ENCODE data around the gene STX12.
A peak's percentile ranks its signal among the peaks of the same experiment; 100 is the strongest.
"Not testable (repeated sequence)": the region's sequence is repeated elsewhere in the genome, so short reads cannot be mapped to it uniquely, and the experiment has no call there.

Gene STX12

DNA sequence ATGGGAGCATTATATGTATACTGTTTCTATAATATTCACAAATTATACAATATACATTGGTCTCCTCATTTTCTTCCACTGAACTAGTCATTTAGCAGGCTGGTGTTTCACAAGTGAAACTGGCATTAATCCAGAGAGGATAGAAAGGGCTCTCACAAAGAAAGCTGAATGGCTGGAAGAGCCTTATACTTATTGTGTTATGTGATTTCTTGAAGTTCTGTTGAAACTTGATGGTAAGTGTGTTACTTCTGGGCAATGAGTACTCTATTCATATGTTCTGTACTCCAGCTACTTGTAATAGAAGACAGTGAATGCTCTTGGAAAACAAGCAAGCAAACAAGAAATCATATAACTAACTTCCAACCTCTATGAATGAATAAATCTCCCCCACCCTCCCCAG, 14.9 kb downstream of the STX12 start:
- H3K27ac Mint-ChIP-seq, result no peak overlapping the region

DNA sequence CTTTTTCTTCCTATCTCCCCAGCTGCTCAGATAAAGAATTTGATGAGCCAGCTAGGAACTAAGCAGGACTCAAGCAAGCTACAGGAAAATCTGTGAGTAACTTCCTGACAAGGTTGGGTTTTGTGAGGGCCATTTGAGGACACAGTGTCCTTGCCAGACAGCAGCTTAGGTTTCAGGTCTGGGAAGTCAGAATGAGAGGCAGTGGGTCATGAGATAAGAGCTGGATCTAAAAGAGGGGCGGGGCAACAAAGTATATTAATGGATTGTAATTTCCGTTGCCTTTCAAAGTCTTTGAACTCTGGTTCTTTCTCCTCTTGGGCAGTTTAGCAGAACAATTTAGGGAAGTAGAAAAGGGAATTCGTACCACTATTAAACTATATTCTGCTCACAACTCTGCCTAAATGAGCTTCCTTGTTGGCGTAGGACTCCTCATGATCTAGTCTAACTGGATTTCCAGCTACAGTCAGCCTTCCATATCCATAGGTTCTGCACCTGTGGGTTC, 16.6 kb downstream of the STX12 start:
- H3K27ac Mint-ChIP-seq, result no peak overlapping the region
- peaks cover 26% of the 10 kb centered on the region for H3K36me3 Mint-ChIP-seq
- no peaks in the 10 kb centered on the region for H3K4me1 Mint-ChIP-seq
- CTCF ChIA-PET, result no interaction called here
- no peak for DNase-seq
- no peaks in the 10 kb centered on the region for H3K27me3 Mint-ChIP-seq
- no peak overlapping the region for H3K4me3 Mint-ChIP-seq
- H3K9me3 Mint-ChIP-seq, result no peaks in the 10 kb centered on the region

More for the DNA sequence above, 14.9 kb downstream of the STX12 start:
- Mint-ChIP-seq H3K36me3 (peaks cover 13% of the 10 kb centered on the region), H3K4me3 (no peak overlapping the region), H3K9me3 (no peaks in the 10 kb centered on the region), H3K4me1 (peaks cover 2% of the 10 kb centered on the region), H3K27me3 (no peaks in the 10 kb centered on the region)
- no peak for DNase-seq
- CTCF ChIA-PET, result no interaction called here

DNA sequence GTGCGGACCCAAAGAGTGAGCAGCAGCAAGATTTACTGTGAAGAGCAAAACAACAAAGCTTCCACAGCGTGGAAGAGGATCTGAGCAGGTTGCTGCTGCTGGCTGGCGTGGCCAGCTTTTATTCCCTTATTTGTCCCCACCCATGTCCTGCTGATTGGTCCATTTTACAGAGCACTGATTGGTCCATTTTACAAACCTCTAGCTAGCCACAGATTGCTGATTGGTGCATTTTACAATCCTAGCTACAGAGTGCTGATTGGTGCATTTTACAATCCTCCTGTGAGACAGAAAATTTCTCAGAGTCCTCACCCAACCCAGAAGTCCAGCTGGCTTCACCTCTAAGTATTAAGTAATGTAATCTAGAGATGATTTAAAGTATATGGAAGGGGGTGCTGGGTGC, 17.3 kb downstream of the STX12 start:
- H3K36me3 Mint-ChIP-seq, result peaks cover 30% of the 10 kb centered on the region
- H3K4me3 Mint-ChIP-seq, H3K9me3 Mint-ChIP-seq, DNase-seq, CTCF ChIA-PET, H3K27ac Mint-ChIP-seq, H3K4me1 Mint-ChIP-seq, H3K27me3 Mint-ChIP-seq: not testable (repeated sequence)

DNA sequence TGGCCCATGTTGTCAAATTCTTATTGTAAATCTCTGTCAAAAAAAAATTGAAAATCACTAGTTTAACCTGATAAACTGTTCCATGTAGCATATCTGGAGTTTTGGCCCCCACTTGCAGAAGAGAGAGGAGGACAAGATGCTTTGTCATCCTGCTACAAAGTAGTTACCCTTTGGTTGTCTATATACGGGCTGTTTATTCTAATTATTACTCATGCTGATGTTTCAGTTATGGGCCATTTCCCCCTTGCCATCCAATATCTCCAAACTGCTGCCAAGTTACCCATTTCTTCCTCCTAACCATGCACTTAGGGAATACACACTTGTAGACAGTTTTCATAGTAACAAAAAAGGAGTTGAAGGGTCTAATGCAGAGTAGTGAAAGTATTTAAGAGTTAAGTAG, 22.6 kb downstream of the STX12 start:
- Mint-ChIP-seq H3K36me3 (peaks cover 46% of the 10 kb centered on the region), H3K4me3 (no peak overlapping the region), H3K9me3 (no peaks in the 10 kb centered on the region), H3K27ac (no peak overlapping the region), H3K27me3 (no peaks in the 10 kb centered on the region), H3K4me1 (no peaks in the 10 kb centered on the region)
- no peak for DNase-seq
- CTCF ChIA-PET, result no interaction called here

DNA sequence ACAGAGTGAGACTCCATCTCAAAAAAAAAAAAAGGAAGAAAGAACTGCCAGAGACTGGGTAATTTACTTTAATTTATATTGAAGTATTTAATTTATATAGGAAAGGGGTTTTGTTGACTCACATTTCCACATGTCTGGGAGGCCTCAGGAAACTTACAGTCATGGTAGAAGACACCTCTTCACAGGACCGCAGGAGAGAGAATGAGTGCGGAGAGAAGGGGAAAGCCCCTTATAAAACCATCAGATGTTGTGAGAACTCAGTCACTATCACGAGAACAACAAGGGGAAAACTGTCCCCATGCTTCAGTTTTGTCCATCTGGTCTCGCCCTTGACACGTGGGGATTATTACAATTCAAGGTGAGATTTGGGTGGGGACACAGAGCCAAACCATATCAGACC, 31.8 kb downstream of the STX12 start:
- no peaks in the 10 kb centered on the region for H3K27me3 Mint-ChIP-seq
- no peak overlapping the region for H3K27ac Mint-ChIP-seq
- no peak overlapping the region for H3K4me3 Mint-ChIP-seq
- H3K9me3 Mint-ChIP-seq, result no peaks in the 10 kb centered on the region
- no peak for DNase-seq
- H3K36me3 Mint-ChIP-seq, result peaks cover 42% of the 10 kb centered on the region
- no peaks in the 10 kb centered on the region for H3K4me1 Mint-ChIP-seq
- CTCF ChIA-PET, result no interaction called here

DNA sequence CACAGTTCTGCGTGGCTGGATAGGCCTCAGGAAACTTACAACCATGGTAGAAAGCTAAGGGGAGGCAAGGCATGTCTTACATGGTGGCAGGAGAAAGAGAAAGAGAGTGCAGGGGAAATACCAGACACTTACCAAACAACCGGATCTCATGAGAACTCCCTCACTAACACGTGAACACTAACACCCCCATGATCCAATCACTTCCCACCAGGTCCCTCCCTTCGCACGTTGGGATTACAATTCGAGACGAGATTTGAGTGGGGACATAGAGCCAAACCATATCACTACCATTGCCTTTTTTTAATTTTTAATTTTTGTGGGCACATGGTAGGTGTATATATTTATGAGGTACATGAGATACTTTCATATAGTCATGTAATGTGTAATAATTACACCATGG, 33.7 kb downstream of the STX12 start:
- Mint-ChIP-seq H3K4me3 (no peak overlapping the region), H3K36me3 (peaks cover 33% of the 10 kb centered on the region), H3K4me1 (no peaks in the 10 kb centered on the region), H3K27ac (no peak overlapping the region), H3K27me3 (no peaks in the 10 kb centered on the region), H3K9me3 (no peaks in the 10 kb centered on the region)
- DNase-seq, result no peak
- CTCF ChIA-PET, result no interaction called here

DNA sequence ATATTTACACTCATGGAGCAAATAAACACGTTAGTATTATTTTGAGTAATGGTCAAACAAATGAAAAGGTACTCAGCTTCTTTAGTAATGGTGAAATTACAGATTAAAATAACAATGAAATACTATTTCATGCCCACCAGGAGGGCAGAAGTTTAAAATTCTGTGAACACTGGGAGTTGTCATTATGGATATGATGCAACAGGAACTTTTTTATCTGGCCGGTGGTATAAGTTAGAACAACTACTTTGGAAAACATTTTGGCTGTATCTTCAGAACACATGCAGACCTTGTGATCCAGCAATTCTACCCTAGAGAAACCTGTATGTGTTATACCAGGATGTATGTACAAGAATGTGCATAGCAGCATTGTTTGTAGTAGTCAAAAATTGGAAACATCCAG, 34.4 kb downstream of the STX12 start:
- no peaks in the 10 kb centered on the region for H3K9me3 Mint-ChIP-seq
- H3K27ac Mint-ChIP-seq, result no peak overlapping the region
- no peaks in the 10 kb centered on the region for H3K27me3 Mint-ChIP-seq
- no peak overlapping the region for H3K4me3 Mint-ChIP-seq
- no peak for DNase-seq
- CTCF ChIA-PET, result no interaction called here
- no peaks in the 10 kb centered on the region for H3K4me1 Mint-ChIP-seq
- peaks cover 31% of the 10 kb centered on the region for H3K36me3 Mint-ChIP-seq

DNA sequence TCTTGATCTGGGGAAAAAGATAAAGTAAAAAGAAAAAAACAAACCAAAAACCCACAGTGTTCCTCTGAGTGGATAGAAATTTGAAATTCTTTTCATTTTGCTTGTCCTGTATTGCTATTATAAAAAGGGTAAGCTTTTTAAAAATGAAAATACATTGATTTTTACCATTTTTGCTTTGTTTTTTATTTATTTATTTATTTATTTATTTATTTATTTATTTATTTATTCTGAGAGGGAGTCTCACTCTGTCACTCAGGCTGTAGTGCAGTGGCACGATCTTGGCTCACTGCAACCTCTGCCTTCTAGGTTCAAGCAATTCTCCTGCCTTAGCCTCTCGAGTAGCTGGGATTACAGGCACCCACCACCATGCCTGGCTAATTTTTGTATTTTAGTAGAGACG, 35.1 kb downstream of the STX12 start:
- H3K27me3 Mint-ChIP-seq, DNase-seq, H3K4me3 Mint-ChIP-seq, CTCF ChIA-PET, H3K9me3 Mint-ChIP-seq, H3K27ac Mint-ChIP-seq, H3K4me1 Mint-ChIP-seq: not testable (repeated sequence)
- H3K36me3 Mint-ChIP-seq, result peaks cover 29% of the 10 kb centered on the region

DNA sequence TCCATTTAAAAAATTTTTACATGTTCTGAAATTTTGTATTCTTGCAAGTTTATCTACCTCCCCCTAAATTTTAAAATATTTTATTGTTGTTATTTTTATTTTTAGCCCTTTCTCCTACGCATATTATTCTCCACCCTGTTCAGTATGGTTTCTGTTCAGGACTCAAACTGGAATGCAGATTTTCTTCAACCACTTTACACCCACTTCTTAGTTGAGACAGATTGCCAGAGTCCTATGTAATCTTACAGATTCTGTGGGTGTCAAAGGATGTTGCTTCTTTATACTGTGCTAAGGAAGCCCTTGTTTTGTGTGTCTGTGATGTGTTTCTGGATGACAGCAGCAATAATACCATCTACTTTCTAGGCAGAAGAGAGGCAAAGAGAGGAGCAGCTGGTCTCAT, 36.9 kb downstream of the STX12 start:
- H3K9me3 Mint-ChIP-seq, result no peaks in the 10 kb centered on the region
- CTCF ChIA-PET, result no interaction called here
- no peaks in the 10 kb centered on the region for H3K27me3 Mint-ChIP-seq
- DNase-seq, result no peak
- peaks cover 21% of the 10 kb centered on the region for H3K36me3 Mint-ChIP-seq
- no peaks in the 10 kb centered on the region for H3K4me1 Mint-ChIP-seq
- H3K27ac Mint-ChIP-seq, result no peak overlapping the region
- no peak overlapping the region for H3K4me3 Mint-ChIP-seq

DNA sequence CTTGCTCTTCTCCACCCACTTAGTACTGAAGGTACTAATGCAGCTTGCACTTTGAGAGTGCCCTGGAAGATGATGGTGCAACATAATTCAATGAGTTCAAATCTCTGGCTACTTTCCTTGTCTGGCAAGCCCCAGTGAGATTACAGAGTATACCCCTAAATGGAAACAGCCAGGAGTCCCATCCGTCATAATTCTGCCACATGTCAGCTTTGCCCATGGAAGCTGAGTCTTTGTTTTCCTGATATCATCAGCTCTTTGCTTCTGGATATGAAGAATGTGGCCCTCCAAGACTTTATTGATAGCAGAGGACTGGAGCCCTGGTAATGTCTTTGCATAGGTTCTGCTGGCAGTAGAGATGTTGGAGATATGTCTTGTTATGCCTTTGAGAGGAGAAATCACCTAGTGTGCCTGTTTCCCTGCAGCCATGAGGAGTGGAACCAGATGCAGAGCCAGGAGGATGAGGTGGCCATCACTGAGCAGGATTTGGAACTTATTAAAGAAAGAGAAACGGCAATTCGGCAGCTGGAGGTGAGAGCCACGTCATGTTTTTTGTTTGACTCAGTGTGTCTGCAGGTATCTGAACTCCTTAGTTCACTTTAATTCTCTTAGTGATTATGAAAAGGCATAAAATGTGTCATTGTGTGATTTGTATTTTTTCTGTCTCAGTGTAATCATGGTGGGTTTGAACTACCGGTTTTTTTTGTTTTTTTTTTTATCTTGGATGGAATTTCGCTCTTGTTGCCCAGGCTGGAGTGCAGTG, 38.9 kb downstream of the STX12 start:
- H3K9me3 Mint-ChIP-seq, result no peaks in the 10 kb centered on the region
- H3K27me3 Mint-ChIP-seq, result no peaks in the 10 kb centered on the region
- no peaks in the 10 kb centered on the region for H3K4me1 Mint-ChIP-seq
- peaks cover 12% of the 10 kb centered on the region for H3K36me3 Mint-ChIP-seq
- H3K27ac Mint-ChIP-seq, result peak overlapping the region; percentile 26
- CTCF ChIA-PET, result interaction anchor here (0.7 kb wide), 1 partner anchor 143 kb away, joined by 3 read pairs; no protein-coding TSS in a partner anchor
- no peak overlapping the region for H3K4me3 Mint-ChIP-seq
- DNase-seq, result no peak

DNA sequence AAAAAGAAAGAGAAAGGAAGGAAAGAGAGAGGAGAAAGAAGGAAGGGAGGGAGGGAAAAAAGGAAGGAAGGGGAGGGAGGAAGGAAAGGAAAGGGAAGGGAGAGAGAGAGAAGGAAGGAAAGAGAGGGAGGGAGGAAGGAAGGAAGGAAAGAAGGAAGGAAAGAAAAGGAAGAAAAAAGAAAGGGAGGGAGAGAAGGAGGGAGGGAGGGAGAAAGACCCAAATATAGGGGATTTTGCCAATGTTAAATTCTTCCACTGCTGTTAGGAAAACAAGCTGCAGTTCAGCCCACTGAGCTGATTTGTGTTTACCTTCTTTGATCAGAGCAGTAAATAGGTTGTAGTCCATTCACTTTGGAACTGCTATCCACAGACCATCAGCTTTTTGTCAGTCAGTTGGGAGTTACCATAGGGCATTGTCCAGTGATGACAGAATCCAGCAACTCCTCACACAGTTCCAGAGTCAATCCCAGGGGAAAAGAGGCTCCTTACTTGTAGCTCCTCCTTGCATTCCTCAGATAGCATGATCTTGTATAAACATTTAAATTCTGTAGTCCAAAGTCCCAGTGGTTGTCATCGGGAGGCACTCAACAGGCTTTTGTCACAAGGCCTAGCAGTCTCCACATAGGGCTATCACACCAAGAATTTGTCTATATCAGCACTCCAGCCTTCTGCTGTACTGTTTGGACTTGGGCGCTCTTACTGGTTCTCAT, 44.1 kb downstream of the STX12 start:
- H3K4me1 Mint-ChIP-seq, result no peaks in the 10 kb centered on the region
- no peaks in the 10 kb centered on the region for H3K27me3 Mint-ChIP-seq
- no peak overlapping the region for H3K4me3 Mint-ChIP-seq
- H3K36me3 Mint-ChIP-seq, result peaks cover 30% of the 10 kb centered on the region
- H3K27ac Mint-ChIP-seq, result no peak overlapping the region
- DNase-seq, result no peak
- CTCF ChIA-PET, result interaction anchor here (0.6 kb wide), 1 partner anchor 343 kb away, joined by 4 read pairs; no protein-coding TSS in a partner anchor
- H3K9me3 Mint-ChIP-seq, result no peaks in the 10 kb centered on the region

DNA sequence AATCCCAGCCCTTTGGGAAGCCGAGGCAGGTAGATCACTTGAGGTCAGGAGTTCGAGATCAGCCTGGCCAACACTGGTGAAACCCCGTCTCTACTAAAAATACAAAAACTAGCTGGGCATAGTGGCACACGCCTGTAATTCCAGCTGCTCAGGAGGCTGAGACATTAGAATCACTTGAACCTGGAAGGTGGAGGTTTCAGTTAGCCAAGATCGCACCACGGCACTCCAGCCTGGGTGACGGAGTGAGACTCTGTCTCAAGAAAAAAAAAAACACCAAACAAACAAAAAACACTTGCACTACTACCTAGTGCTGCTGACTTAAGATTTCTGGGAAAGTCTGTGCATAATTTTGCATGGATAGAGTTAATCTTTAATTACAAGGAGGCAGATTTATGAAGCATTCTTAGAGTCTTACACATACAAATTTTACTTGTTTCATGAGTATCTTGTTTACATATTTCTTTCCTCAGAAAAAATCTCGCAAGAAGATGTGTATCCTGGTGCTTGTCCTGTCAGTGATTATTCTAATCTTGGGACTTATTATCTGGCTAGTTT, 48.8 kb downstream of the STX12 start:
- DNase-seq, result no peak
- no peaks in the 10 kb centered on the region for H3K27me3 Mint-ChIP-seq
- H3K4me3 Mint-ChIP-seq, result no peak overlapping the region
- no peaks in the 10 kb centered on the region for H3K9me3 Mint-ChIP-seq
- no peaks in the 10 kb centered on the region for H3K4me1 Mint-ChIP-seq
- peaks cover 34% of the 10 kb centered on the region for H3K36me3 Mint-ChIP-seq
- no peak overlapping the region for H3K27ac Mint-ChIP-seq
- CTCF ChIA-PET, result no interaction called here

DNA sequence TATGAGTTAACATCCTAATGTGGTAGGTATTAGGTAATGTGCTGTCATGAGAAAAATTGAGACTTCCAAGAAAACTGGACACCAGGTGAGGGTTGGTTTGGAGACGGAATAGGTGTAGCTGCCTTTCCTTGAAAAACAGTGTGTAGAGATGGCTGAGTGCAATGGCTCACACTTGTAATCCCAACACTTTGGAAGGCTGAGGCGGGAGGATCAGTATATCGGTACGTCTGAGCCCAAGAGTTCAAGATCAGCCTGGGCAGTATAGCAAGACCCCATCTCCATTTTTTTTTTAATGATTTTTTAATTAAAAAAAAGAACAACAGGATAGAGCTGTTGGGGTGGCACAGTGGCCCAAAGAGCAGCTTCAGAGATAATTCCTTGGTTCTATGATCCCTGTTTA, 50.8 kb downstream of the STX12 start:
- Mint-ChIP-seq H3K4me1 (no peaks in the 10 kb centered on the region), H3K27ac (no peak overlapping the region), H3K27me3 (no peaks in the 10 kb centered on the region), H3K36me3 (peaks cover 24% of the 10 kb centered on the region), H3K4me3 (no peak overlapping the region), H3K9me3 (no peaks in the 10 kb centered on the region)
- DNase-seq, result no peak
- CTCF ChIA-PET, result interaction anchor here (0.6 kb wide), 1 partner anchor 82 kb away, joined by 4 read pairs; no protein-coding TSS in a partner anchor

DNA sequence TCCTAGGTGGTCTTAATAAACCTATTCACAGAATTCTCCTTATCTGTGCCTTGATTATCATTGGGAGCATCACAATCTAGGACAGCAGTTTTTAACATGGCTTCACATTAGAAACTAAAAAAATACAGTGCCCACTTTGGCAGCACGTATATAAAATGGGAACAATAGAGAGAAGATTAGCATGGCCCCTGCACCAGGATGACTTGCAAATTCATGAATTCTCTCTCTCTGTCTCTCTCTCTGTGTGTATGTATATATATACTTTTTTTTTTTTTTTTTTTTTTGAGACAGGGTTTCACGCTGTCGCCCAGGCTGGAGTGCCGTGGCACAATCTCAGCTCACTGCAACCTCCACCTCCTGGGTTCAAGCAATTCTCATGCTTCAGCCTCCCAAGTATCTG, 51.4 kb downstream of the STX12 start:
- Mint-ChIP-seq H3K4me1 (no peaks in the 10 kb centered on the region), H3K9me3 (no peaks in the 10 kb centered on the region), H3K27me3 (no peaks in the 10 kb centered on the region), H3K36me3 (peaks cover 21% of the 10 kb centered on the region), H3K27ac (no peak overlapping the region), H3K4me3 (no peak overlapping the region)
- DNase-seq, result no peak
- CTCF ChIA-PET, result interaction anchor here (1.2 kb wide), 1 partner anchor 155 kb away, joined by 3 read pairs; no protein-coding TSS in a partner anchor
